Measurements from ENCODE around the gene SFSWAP.
A peak's percentile ranks its signal among the peaks of the same experiment; 100 is the strongest.

Gene SFSWAP

DNA sequence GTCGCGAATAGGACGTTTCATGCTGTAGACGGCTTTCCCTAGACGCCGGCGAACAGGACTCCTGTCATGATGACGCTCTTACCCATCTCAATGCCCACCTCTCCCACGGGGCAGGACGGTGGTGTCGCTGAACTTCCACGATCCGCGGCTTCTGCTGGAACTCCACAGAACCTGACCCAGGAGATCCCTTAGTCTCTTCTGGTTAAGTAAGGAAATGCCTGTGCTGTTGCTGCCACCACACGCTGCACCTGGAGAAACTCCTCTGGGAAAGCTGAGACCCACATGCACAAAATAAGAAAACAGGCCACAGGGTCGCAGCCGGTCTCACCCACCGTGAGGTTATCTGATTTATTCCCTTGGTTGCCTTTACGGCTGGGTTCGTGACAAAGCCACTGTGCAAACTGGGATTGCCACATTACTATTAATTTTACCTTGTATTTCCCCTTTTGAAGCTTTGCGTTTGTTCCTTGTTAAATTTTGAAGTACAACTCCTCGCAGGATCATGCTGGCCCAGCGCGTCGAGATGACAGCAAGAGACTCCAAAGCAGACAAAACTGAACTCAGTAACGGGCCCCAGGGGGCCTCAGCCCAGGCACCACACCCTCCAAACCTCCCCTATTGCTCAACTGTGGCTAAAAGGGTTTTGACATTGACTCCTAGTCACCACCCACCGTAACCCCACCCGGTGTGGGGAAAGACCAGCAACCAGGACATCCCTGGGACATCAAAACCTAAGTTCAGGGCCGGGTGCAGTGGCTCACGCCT, 108.1 kb downstream of the SFSWAP start:
- no peaks in the 10 kb centered on the region for H3K27me3 ChIP-seq (ENCODE audit: control insufficient read depth, insufficient read depth, low read length)
- no peaks in the 10 kb centered on the region for H3K9me3 ChIP-seq (ENCODE audit: control insufficient read depth, insufficient read depth, low read length)
- H3K9ac ChIP-seq (ENCODE audit: low read depth, low read length): no peak overlapping the region
- H3K27ac ChIP-seq (ENCODE audit: low read depth, low read length): no peak overlapping the region
- no peaks in the 10 kb centered on the region for H3K36me3 ChIP-seq (ENCODE audit: control insufficient read depth, insufficient read depth, low read length)
- no peak overlapping the region for H3K4me3 ChIP-seq (ENCODE audit: low read depth, low read length)
- no peaks in the 10 kb centered on the region for H3K4me1 ChIP-seq (ENCODE audit: control insufficient read depth, insufficient read depth, low read length)

DNA sequence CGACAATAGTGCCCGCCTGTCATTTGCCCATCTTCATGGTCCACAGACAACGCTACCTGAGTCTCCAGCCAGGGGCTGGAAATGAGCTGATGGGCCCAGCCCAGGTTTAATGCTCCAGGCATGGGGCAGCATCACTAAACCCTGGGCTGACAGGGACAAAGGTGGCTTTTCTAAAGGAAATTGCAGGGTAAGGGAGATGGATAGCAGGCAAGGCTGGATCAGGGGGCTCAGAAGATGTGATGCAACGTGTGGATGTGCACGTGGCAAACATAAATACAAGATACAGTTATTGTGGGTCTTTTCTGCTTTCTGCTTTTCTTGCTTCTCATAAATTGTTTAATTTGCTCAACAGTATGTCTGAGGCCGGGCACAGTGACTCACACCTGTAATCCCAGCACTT, 113.6 kb downstream of the SFSWAP start:
- peaks cover 4% of the 10 kb centered on the region for H3K4me1 ChIP-seq (ENCODE audit: control insufficient read depth, insufficient read depth, low read length)
- H3K36me3 ChIP-seq (ENCODE audit: control insufficient read depth, insufficient read depth, low read length): no peaks in the 10 kb centered on the region
- H3K27ac ChIP-seq (ENCODE audit: low read depth, low read length): no peak overlapping the region
- H3K27me3 ChIP-seq (ENCODE audit: control insufficient read depth, insufficient read depth, low read length): peaks cover 13% of the 10 kb centered on the region
- no peaks in the 10 kb centered on the region for H3K9me3 ChIP-seq (ENCODE audit: control insufficient read depth, insufficient read depth, low read length)
- no peak overlapping the region for H3K4me3 ChIP-seq (ENCODE audit: low read depth, low read length)
- H3K9ac ChIP-seq (ENCODE audit: low read depth, low read length): no peak overlapping the region

DNA sequence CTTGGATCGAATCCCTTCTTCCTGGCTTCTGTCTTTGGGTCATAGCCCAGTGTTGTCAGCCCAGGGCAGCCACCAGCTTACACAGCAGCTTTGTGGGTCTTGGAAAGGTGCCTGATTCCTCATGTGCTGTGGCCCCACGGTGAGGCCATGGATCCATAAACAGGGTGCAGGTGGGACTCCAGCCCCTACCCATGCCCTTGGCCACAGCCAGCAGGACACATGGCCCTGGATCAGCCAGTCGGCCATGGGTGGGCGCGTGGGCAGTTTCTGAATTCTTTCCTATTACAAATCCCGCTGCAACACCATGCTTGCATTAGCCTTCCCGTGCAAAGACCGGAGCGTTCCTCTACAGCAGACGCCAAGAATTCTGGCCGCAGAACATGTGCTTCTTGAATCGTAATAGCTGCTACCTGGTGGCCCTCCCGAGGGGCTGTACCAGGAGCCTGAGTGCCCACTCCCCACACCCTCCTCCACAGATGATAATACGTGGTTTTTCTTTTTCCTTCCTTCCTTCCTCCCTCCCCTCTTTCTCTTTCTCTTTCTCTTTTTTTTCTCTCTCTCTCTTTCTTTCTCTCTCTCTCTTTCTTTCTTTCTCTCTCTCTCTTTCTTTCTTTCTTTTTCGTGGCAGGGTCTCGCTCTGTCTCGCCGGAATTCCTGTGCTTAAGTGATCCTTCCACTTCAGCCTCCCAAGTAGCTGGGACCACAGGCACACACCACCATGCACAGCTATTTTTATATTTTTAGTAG, 114.4 kb downstream of the SFSWAP start:
- H3K4me3 ChIP-seq (ENCODE audit: low read depth, low read length): no peak overlapping the region
- peaks cover 21% of the 10 kb centered on the region for H3K27me3 ChIP-seq (ENCODE audit: control insufficient read depth, insufficient read depth, low read length)
- no peaks in the 10 kb centered on the region for H3K9me3 ChIP-seq (ENCODE audit: control insufficient read depth, insufficient read depth, low read length)
- peaks cover 7% of the 10 kb centered on the region for H3K4me1 ChIP-seq (ENCODE audit: control insufficient read depth, insufficient read depth, low read length)
- no peaks in the 10 kb centered on the region for H3K36me3 ChIP-seq (ENCODE audit: control insufficient read depth, insufficient read depth, low read length)
- no peak overlapping the region for H3K27ac ChIP-seq (ENCODE audit: low read depth, low read length)
- H3K9ac ChIP-seq (ENCODE audit: low read depth, low read length): no peak overlapping the region

- H3K27ac ChIP-seq (ENCODE audit: low read depth, low read length): no peak overlapping the region
- no peak overlapping the region for H3K4me3 ChIP-seq (ENCODE audit: low read depth, low read length)
- peaks cover 30% of the 10 kb centered on the region for H3K27me3 ChIP-seq (ENCODE audit: control insufficient read depth, insufficient read depth, low read length)
- H3K36me3 ChIP-seq (ENCODE audit: control insufficient read depth, insufficient read depth, low read length): no peaks in the 10 kb centered on the region
- no peak overlapping the region for H3K9ac ChIP-seq (ENCODE audit: low read depth, low read length)
- H3K9me3 ChIP-seq (ENCODE audit: control insufficient read depth, insufficient read depth, low read length): no peaks in the 10 kb centered on the region
- H3K4me1 ChIP-seq (ENCODE audit: control insufficient read depth, insufficient read depth, low read length): peaks cover 7% of the 10 kb centered on the region
These were observed 115.4 kb downstream of the SFSWAP start for GRCh38 chr12:131826097-131826928.

- peaks cover 7% of the 10 kb centered on the region for H3K4me1 ChIP-seq (ENCODE audit: control insufficient read depth, insufficient read depth, low read length)
- no peak within 1 kb of the TSS for H3K9ac ChIP-seq (ENCODE audit: low read depth, low read length)
- H3K36me3 ChIP-seq (ENCODE audit: control insufficient read depth, insufficient read depth, low read length): no peaks in the 10 kb centered on the region
- peak within 1 kb of the TSS; percentile 66 for H3K4me3 ChIP-seq (ENCODE audit: low read depth, low read length)
- H3K27me3 ChIP-seq (ENCODE audit: control insufficient read depth, insufficient read depth, low read length): peaks cover 33% of the 10 kb centered on the region
- no peak within 1 kb of the TSS for H3K27ac ChIP-seq (ENCODE audit: low read depth, low read length)
- no peaks in the 10 kb centered on the region for H3K9me3 ChIP-seq (ENCODE audit: control insufficient read depth, insufficient read depth, low read length)
These were observed 117.2 kb downstream of the SFSWAP start, which contains the start of gene MMP17 for GRCh38 chr12:131827961-131828534. Gene MMP17, plus strand, starts transcription at chr12:131828393. Its CDS starts 102 bp downstream, at chr12:131828495.

DNA sequence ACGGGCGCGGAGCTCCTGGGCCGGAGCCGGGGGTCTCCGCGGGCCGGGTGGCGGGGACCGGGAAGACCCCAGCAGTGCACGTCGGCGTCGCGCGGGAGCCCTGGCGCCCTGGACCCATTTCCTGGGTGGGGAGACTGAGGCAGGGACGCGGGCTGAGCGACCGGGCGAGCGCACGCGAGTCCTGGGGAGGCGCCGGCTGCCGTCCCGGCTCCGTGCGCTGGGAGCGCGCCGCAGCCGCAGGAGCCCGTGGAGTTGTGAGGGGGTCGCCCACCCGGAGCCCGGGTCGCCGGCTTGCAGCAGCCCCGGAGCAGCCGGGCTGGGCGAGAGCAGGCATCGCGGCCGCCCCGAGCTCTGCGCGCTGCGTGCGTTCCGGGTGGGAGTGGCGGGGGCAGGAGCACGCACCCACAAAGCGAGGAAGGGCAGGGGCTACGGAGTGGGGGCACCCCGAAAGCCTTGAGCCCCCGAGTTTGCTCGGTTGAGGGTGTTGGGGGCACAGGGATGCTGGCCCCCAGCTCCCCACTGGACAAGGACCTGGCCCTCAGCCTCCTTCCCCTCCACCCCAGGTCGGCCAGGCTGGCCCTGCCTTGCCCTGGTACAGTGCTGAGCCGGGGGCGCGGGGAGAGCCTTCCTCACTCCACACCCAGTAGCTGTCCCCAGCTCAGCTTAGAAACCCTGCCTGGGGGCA, 117.9 kb downstream of the SFSWAP start:
- H3K4me3 ChIP-seq (ENCODE audit: low read depth, low read length): peak overlapping the region; percentile 66
- no peaks in the 10 kb centered on the region for H3K36me3 ChIP-seq (ENCODE audit: control insufficient read depth, insufficient read depth, low read length)
- H3K27ac ChIP-seq (ENCODE audit: low read depth, low read length): no peak overlapping the region
- peaks cover 33% of the 10 kb centered on the region for H3K27me3 ChIP-seq (ENCODE audit: control insufficient read depth, insufficient read depth, low read length)
- peaks cover 7% of the 10 kb centered on the region for H3K4me1 ChIP-seq (ENCODE audit: control insufficient read depth, insufficient read depth, low read length)
- no peak overlapping the region for H3K9ac ChIP-seq (ENCODE audit: low read depth, low read length)
- no peaks in the 10 kb centered on the region for H3K9me3 ChIP-seq (ENCODE audit: control insufficient read depth, insufficient read depth, low read length)

DNA sequence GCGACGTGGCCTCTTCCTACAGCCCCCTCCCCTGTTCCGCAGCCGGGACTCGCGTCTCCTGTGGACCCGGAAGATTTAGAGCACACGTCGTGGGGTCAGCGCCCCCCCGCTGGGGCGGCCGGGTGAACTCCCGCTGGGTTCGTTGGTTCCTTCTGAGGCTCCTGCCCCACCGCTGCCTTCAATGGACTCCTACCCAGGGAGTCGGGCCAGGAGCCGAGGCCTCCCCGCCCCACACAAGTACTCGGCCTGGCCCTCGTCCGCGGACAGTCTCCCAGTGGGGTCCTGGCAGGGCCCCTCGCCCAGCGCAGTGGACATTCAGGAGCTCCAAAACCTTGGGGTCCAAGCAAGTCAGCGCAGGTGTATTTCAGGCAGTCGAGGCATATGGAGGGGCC, 118.5 kb downstream of the SFSWAP start:
- peaks cover 33% of the 10 kb centered on the region for H3K27me3 ChIP-seq (ENCODE audit: control insufficient read depth, insufficient read depth, low read length)
- H3K4me1 ChIP-seq (ENCODE audit: control insufficient read depth, insufficient read depth, low read length): peaks cover 7% of the 10 kb centered on the region
- no peak overlapping the region for H3K27ac ChIP-seq (ENCODE audit: low read depth, low read length)
- H3K9me3 ChIP-seq (ENCODE audit: control insufficient read depth, insufficient read depth, low read length): no peaks in the 10 kb centered on the region
- H3K4me3 ChIP-seq (ENCODE audit: low read depth, low read length): peak overlapping the region; percentile 66
- H3K9ac ChIP-seq (ENCODE audit: low read depth, low read length): no peak overlapping the region
- no peaks in the 10 kb centered on the region for H3K36me3 ChIP-seq (ENCODE audit: control insufficient read depth, insufficient read depth, low read length)

DNA sequence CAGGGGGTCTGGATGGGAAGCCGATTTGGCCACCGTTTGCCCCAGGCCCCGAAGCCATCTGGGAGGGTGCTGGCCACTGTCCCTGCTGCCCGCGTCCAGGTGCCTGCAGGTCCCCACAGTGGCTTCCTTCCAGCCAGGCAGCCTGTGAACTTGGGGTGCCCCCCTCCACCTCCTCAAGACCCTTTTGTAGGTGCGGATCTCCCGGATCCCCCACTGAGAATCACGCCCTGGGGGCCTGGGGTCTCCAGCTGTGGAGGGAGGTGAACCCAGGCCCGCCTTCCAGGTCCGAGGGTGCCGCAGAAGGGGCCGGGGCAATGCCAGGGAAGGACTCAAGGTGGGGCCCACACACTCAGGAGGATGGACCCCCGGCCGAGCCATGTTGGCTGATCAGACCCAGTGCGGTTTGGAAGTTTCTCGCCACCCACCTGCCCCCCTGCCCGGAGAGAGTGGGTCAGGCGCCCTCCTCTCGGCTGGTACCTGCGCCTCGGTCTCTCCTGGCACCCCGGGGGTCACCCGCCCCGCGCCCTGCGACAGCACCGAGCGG, 119.0 kb downstream of the SFSWAP start:
- H3K9ac ChIP-seq (ENCODE audit: low read depth, low read length): no peak overlapping the region; the same call in 1 of the 2 replicates
- no peaks in the 10 kb centered on the region for H3K36me3 ChIP-seq (ENCODE audit: control insufficient read depth, insufficient read depth, low read length)
- no peaks in the 10 kb centered on the region for H3K9me3 ChIP-seq (ENCODE audit: control insufficient read depth, insufficient read depth, low read length)
- H3K27me3 ChIP-seq (ENCODE audit: control insufficient read depth, insufficient read depth, low read length): peaks cover 33% of the 10 kb centered on the region
- H3K4me1 ChIP-seq (ENCODE audit: control insufficient read depth, insufficient read depth, low read length): peaks cover 7% of the 10 kb centered on the region
- no peak overlapping the region for H3K27ac ChIP-seq (ENCODE audit: low read depth, low read length)
- H3K4me3 ChIP-seq (ENCODE audit: low read depth, low read length): peak overlapping the region; percentile 66

DNA sequence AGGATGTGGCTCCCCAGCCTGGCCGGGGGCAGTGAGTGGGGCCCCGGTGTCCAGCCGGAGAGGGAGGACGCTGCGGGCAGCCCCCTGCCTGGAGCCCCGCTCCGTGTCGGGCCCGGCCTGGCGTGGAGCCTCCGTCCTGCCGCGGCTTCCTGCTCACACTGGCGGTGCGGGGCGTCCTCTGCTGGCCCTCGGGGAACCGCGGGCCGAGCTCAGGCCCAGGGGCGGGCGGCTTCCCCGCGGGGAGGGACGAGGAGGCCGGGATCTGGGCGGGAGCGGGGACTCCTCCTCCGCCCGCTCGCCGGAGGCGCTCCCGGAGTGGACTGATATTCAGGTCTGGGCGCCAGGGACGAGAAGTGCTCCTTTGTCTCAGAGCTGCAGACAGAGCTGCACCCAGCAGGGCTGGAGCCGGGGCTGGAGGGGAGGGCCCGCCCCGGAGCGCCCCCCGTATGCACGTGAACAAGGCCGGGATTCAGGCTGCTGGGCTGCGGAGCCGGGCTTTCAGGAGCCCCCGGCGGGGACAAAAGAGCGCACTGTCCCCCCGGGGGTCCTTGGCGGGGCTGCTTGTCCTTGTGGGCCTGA, 119.5 kb downstream of the SFSWAP start:
- peak overlapping the region; percentile 66 for H3K4me3 ChIP-seq (ENCODE audit: low read depth, low read length)
- peaks cover 7% of the 10 kb centered on the region for H3K4me1 ChIP-seq (ENCODE audit: control insufficient read depth, insufficient read depth, low read length)
- peak overlapping the region; percentile 35 for H3K27ac ChIP-seq (ENCODE audit: low read depth, low read length)
- no peaks in the 10 kb centered on the region for H3K9me3 ChIP-seq (ENCODE audit: control insufficient read depth, insufficient read depth, low read length)
- peak overlapping the region; percentile 51; the same call in 1 of the 2 replicates for H3K9ac ChIP-seq (ENCODE audit: low read depth, low read length)
- H3K27me3 ChIP-seq (ENCODE audit: control insufficient read depth, insufficient read depth, low read length): peaks cover 33% of the 10 kb centered on the region
- H3K36me3 ChIP-seq (ENCODE audit: control insufficient read depth, insufficient read depth, low read length): no peaks in the 10 kb centered on the region

Data from HUES48 (cell line).